ENCODE measurements around the gene REC114. TPM values are rescaled to one million over a fixed set of nuclear protein-coding genes. Genes with fewer than 3 reads are reported as not detected.
"Not testable (repeated sequence)": the region's sequence is repeated elsewhere in the genome, so short reads cannot be mapped to it uniquely, and the experiment has no call there.

The REC114 gene
- total RNA-seq, 1 donor from 2014 or later, result not detected

DNA sequence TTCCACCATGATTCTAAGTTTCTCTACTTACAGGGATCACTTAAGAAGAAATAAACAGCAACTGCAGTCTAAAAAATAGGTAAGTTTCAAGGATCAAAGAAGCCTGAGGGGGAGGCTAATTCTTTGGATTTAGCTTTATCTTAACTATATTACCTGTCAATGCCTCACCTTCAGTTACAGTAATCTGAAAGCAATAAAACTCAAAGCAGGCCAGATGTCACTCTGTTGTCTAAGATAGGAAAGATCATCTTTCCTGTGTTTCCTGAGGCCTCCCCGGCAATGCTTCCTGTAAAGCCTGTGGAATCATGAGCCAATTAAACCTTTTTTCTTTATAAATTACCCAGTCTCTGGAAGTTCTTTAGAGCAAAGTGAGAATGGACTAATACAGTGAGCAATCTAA, 130.1 kb downstream of the REC114 start:
- H3K36me3 ChIP-seq (ENCODE audit: control insufficient read depth, insufficient read depth, low read length), result peaks cover 1% of the 10 kb centered on the region
- no peaks in the 10 kb centered on the region for H3K27me3 ChIP-seq (ENCODE audit: control insufficient read depth, insufficient read depth, low read length)
- H3K4me3 ChIP-seq (ENCODE audit: low read depth, low read length), result no peak overlapping the region
- TF ChIP-seq, protein P1, sequence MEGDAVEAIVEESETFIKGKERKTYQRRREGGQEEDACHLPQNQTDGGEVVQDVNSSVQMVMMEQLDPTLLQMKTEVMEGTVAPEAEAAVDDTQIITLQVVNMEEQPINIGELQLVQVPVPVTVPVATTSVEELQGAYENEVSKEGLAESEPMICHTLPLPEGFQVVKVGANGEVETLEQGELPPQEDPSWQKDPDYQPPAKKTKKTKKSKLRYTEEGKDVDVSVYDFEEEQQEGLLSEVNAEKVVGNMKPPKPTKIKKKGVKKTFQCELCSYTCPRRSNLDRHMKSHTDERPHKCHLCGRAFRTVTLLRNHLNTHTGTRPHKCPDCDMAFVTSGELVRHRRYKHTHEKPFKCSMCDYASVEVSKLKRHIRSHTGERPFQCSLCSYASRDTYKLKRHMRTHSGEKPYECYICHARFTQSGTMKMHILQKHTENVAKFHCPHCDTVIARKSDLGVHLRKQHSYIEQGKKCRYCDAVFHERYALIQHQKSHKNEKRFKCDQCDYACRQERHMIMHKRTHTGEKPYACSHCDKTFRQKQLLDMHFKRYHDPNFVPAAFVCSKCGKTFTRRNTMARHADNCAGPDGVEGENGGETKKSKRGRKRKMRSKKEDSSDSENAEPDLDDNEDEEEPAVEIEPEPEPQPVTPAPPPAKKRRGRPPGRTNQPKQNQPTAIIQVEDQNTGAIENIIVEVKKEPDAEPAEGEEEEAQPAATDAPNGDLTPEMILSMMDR (IDR thresholded peaks at IDR 0.05; ENCODE audit: insufficient read depth, low read length, poor library complexity, severe bottlenecking), result no peak
- DNase-seq (ENCODE audit: low read depth), result no peak

DNA sequence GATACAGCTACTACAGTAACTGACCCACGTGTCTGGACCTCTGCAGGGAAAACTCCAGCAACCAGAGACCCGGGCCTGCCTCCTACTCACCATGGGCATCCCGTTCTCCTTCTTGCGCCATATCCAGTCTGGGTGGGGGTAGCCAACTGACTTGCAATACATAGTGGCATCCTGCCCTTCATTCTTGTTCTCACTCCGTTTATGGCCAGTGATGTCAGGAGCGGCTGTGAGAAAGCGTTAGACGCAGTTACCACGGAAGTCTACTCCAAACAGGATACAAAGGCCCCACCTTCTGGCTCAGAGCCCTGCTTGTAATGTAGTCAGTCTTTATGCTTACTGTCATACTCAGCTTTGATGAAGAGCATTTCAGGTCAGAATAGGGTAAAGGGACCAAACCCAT, 130.6 kb downstream of the REC114 start:
- no peak overlapping the region for H3K4me3 ChIP-seq (ENCODE audit: low read depth, low read length)
- DNase-seq (ENCODE audit: low read depth), result no peak
- TF ChIP-seq, protein P1 (IDR thresholded peaks at IDR 0.05; ENCODE audit: insufficient read depth, low read length, poor library complexity, severe bottlenecking), result no peak
- H3K36me3 ChIP-seq (ENCODE audit: control insufficient read depth, insufficient read depth, low read length), result peaks cover 1% of the 10 kb centered on the region
- no peaks in the 10 kb centered on the region for H3K27me3 ChIP-seq (ENCODE audit: control insufficient read depth, insufficient read depth, low read length)

DNA sequence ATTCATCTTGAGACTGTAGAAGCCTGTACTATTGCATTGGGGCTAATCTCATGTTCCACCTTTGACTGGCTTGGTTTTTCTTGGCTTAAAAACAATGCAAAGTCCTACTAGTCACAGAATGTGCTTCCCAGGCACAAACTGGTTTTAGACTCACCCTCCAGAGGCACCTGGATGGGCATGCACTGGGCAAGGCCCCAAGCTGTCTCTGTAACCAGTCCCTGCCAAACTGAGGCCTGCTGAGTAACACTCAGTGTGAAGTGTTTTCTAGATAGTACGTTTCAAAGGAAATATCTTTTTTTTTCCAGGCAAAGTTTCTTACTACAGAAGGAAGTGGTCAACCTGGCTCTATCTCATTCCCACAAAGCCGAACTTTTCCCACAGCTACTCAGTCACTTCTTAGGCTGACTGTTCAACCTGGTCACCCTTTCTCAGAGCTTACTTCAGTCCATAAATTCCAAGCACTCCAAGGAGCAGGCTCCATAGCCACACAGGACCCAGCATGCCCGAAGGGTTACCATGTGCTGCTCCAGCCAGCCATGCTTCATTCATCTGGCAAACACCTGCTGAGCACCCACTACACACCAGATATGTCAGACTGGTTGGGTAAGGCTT, 132.8 kb downstream of the REC114 start:
- TF ChIP-seq, protein P1 (IDR thresholded peaks at IDR 0.05; ENCODE audit: insufficient read depth, low read length, poor library complexity, severe bottlenecking), result no peak
- H3K36me3 ChIP-seq (ENCODE audit: control insufficient read depth, insufficient read depth, low read length), result no peaks in the 10 kb centered on the region
- H3K4me3 ChIP-seq (ENCODE audit: low read depth, low read length), result no peak overlapping the region
- DNase-seq (ENCODE audit: low read depth), result no peak
- H3K27me3 ChIP-seq (ENCODE audit: control insufficient read depth, insufficient read depth, low read length), result no peaks in the 10 kb centered on the region

DNA sequence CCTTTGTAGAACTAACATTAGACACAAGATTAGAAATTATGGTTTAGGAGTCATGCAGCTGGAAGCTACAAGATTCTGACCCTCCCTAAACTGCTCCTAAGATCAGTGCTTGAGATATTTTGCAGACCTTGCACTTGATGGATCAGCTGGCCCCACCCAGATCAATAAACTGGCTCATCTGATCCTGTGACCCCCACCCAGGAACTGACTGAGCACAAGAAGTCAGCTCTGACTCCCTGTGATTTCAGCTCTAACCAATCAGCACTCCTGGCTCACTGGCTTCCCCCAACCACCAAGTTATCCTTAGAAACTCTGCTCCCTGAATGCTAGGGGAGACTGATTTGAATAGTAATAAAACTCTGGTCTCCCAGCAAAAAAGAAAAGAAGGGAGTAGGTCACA, 134.6 kb downstream of the REC114 start:
- H3K27me3 ChIP-seq (ENCODE audit: control insufficient read depth, insufficient read depth, low read length); H3K36me3 ChIP-seq (ENCODE audit: control insufficient read depth, insufficient read depth, low read length); DNase-seq (ENCODE audit: low read depth); H3K4me3 ChIP-seq (ENCODE audit: low read depth, low read length): not testable (repeated sequence)

DNA sequence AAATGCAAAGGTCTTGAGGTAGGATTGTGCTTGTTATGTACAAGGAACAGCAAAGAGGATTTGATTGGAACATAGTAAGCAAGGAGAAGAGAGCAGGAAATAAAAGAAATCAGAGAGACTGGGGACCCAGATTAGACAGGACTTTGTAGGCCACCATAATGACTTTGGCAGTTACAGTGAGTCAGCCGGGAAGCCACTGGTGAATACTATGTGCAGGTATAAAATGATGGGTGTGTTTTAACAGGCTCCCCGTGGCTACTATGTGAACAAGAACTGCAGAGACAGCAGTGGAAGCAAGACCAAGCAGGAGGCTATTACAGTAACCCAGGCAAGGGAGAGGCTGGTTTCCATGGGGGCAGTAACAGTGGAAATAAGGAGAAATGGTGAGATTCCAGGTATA, 135.1 kb downstream of the REC114 start:
- Histone ChIP-seq H3K36me3 (ENCODE audit: control insufficient read depth, insufficient read depth, low read length) (peaks cover 1% of the 10 kb centered on the region), H3K4me3 (ENCODE audit: low read depth, low read length) (no peak overlapping the region), H3K27me3 (ENCODE audit: control insufficient read depth, insufficient read depth, low read length) (no peaks in the 10 kb centered on the region)
- TF ChIP-seq, protein P1 (IDR thresholded peaks at IDR 0.05; ENCODE audit: insufficient read depth, low read length, poor library complexity, severe bottlenecking), result no peak
- DNase-seq (ENCODE audit: low read depth), result no peak

DNA sequence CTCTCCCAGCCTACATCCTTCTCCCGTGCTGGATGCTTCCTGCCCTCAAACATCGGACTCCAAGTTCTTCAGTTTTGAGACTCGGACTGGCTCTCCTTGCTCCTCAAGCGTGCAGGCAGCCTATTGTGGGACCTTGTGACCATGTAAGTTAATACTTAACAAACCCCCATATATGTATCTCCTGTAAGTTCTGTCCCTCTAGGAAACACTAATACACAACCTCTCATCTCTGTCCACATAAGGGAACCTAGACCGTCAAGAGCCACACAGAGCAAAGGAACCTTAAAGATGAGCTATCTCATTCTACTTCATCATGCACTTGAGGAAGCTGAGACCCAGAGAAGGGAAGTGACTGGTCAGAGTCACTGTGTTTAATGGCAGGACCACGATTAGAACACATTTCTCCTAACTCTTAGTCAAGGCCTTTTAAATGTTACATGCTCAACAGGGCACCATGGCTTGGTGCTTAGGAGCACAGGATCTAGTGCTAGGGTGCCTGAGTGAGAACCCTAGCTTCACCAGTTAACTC, 140.0 kb downstream of the REC114 start:
- peaks cover 2% of the 10 kb centered on the region for H3K36me3 ChIP-seq (ENCODE audit: control insufficient read depth, insufficient read depth, low read length)
- TF ChIP-seq, protein P1 (IDR thresholded peaks at IDR 0.05; ENCODE audit: insufficient read depth, low read length, poor library complexity, severe bottlenecking), result no peak
- no peak for DNase-seq (ENCODE audit: low read depth)
- no peaks in the 10 kb centered on the region for H3K27me3 ChIP-seq (ENCODE audit: control insufficient read depth, insufficient read depth, low read length)
- H3K4me3 ChIP-seq (ENCODE audit: low read depth, low read length), result no peak overlapping the region
